ENCODE measurements around the gene ABCA1.

Gene ABCA1

GRCh38 chr9:104747565-104748358, 180.2 kb downstream of the ABCA1 start, which contains the start of gene NIPSNAP3A:
NIPSNAP3A (plus strand) TSS chr9:104747683; CDS start chr9:104747793, 110 bp downstream.
- DNase-seq = peak; percentile 74

GRCh38 chr9:104747245-104747564, 180.8 kb downstream of the ABCA1 start:
- no peak for DNase-seq

- DNase-seq = no peak
These were observed 181.2 kb downstream of the ABCA1 start for GRCh38 chr9:104746798-104747197.

- no peak for DNase-seq
These were observed 181.7 kb downstream of the ABCA1 start for GRCh38 chr9:104746285-104746684.

- no peak for DNase-seq
These were observed 182.1 kb downstream of the ABCA1 start for GRCh38 chr9:104745852-104746251.

- DNase-seq = peak; percentile 55
These were observed 184.5 kb downstream of the ABCA1 start for GRCh38 chr9:104743376-104743985.

GRCh38 chr9:104740621-104741020, 187.3 kb downstream of the ABCA1 start:
- DNase-seq = peak; percentile 81

GRCh38 chr9:104738452-104738851, 189.5 kb downstream of the ABCA1 start:
- DNase-seq = no peak
